Measurements from ENCODE around the gene MMP28.

DNA sequence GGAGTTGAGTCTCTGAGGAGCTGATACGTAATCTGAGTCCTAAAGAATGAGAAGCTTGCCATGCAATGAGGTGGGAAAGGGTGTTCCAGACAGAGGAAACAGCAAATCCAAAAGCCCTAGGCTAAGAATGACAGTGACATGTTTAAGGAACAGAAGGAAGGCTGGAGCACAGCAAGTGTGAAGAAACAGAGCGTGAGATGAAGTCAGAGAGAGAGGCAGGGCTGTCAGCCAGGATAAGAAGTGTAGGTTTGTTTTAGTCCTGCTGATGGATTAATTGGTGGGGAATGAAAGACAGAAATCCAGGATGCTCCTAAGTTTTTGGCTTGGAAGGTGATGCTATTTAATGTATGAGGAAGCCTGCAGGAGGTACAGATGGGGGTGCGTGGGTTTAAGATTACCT is 14.5 kb downstream of the MMP28 start:
- no peak for TF ChIP-seq NPAS2 (CRISPR knock-in tag; IDR thresholded peaks at IDR 0.05; ENCODE audit: borderline replicate concordance)
- no peak for TF ChIP-seq KDM5A (IDR thresholded peaks at IDR 0.05)
- TF ChIP-seq CBX2 (IDR thresholded peaks at IDR 0.05; ENCODE audit: borderline replicate concordance, low read depth): no peak

Data from A549 (cell line).